ENCODE measurements around the gene PLCB4. TPM values are rescaled to one million over a fixed set of nuclear protein-coding genes. Genes with fewer than 3 reads are reported as not detected.

The PLCB4 gene
- polyA plus RNA-seq, 3 donors = not detected

DNA sequence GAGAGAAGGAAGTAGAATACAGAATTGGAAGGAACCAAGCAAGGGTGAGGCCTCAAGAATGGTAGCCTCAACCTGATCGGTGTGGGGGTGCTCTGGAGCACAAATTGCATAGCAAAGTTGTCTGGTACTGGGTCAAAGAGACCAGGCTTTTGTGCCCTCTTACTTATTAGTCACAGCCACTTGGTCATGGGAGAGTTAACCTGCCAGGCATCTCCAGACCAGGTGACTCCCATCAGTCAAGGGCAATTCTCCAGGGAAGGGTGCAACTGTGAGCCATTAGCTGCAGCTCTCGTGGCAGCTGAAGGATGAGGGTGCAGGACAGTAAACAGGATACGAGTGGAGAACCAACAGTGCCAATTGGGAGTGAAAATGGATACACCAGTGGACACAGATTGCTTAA lies 47.7 kb upstream of the PLCB4 start:
- no peak overlapping the region for H3K4me3 Mint-ChIP-seq

GRCh38 chr20:9021699-9022098 lies 47.2 kb upstream of the PLCB4 start:
- Mint-ChIP-seq H3K4me1 (no peaks in the 10 kb centered on the region), H3K9me3 (peaks cover 0 to 1% (median 0%) of the 10 kb centered on the region in 7 donors), H3K36me3 (no peaks in the 10 kb centered on the region), H3K27ac (no peak overlapping the region), H3K27me3 (ENCODE audit: low read depth in 3 of 3) (peaks cover 0 to 1% (median 1%) of the 10 kb centered on the region in 3 donors), H3K4me3 (no peak overlapping the region)
- H3K36me3 ChIP-seq (replicated peaks in 1 of 2; ENCODE audit: control insufficient read depth in 1 of 2, insufficient read depth in 2 of 2, low read length in 2 of 2) = no peaks in the 10 kb centered on the region
- no peaks in the 10 kb centered on the region for H3K9me3 ChIP-seq (replicated peaks in 1 of 2; ENCODE audit: control insufficient read depth in 1 of 2, insufficient read depth in 1 of 2, low read length in 2 of 2)
- no peak overlapping the region for H3K9ac ChIP-seq (ENCODE audit: insufficient read depth, low read length, poor library complexity, severe bottlenecking)
- H4K20me1 ChIP-seq (ENCODE audit: insufficient read depth, low read length) = no peaks in the 10 kb centered on the region
- H3K4me2 ChIP-seq (replicated peaks; ENCODE audit: extremely low read depth, low read length, poor library complexity, severe bottlenecking) = no peak overlapping the region
- no peak overlapping the region for H3K4me3 ChIP-seq (replicated peaks in 1 of 3; ENCODE audit: low read depth in 2 of 3, low read length in 3 of 3)
- H3K79me2 ChIP-seq (ENCODE audit: insufficient read depth, low read length) = no peaks in the 10 kb centered on the region
- no peak for DNase-seq
- no peaks in the 10 kb centered on the region for H3K27me3 ChIP-seq (ENCODE audit: control insufficient read depth in 2 of 2, insufficient read depth in 2 of 2, low read length in 2 of 2)
- intact Hi-C loops (cut with micrococcal nuclease) = no loop called here
- 88% methylated on average over 2 of the region's 2 CpGs for WGBS (ENCODE audit: insufficient coverage)
- no peak overlapping the region for H3K27ac ChIP-seq (ENCODE audit: low read depth in 1 of 2, low read length in 2 of 2)
- no peak overlapping the region for H2AFZ ChIP-seq (ENCODE audit: insufficient read depth, low read depth, low read length, poor library complexity, severe bottlenecking)
- TF ChIP-seq, protein P1, sequence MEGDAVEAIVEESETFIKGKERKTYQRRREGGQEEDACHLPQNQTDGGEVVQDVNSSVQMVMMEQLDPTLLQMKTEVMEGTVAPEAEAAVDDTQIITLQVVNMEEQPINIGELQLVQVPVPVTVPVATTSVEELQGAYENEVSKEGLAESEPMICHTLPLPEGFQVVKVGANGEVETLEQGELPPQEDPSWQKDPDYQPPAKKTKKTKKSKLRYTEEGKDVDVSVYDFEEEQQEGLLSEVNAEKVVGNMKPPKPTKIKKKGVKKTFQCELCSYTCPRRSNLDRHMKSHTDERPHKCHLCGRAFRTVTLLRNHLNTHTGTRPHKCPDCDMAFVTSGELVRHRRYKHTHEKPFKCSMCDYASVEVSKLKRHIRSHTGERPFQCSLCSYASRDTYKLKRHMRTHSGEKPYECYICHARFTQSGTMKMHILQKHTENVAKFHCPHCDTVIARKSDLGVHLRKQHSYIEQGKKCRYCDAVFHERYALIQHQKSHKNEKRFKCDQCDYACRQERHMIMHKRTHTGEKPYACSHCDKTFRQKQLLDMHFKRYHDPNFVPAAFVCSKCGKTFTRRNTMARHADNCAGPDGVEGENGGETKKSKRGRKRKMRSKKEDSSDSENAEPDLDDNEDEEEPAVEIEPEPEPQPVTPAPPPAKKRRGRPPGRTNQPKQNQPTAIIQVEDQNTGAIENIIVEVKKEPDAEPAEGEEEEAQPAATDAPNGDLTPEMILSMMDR (IDR thresholded peaks at IDR 0.05) = no peak
- H3K4me1 ChIP-seq (ENCODE audit: control insufficient read depth in 1 of 2, insufficient read depth in 2 of 2, low read length in 2 of 2) = no peaks in the 10 kb centered on the region

More for the DNA sequence above, 47.7 kb upstream of the PLCB4 start:
- Histone ChIP-seq H3K27me3 (ENCODE audit: control insufficient read depth in 2 of 2, insufficient read depth in 2 of 2, low read length in 2 of 2) (no peaks in the 10 kb centered on the region), H3K4me3 (replicated peaks in 1 of 3; ENCODE audit: low read depth in 2 of 3, low read length in 3 of 3) (no peak overlapping the region), H3K79me2 (ENCODE audit: insufficient read depth, low read length) (no peaks in the 10 kb centered on the region), H3K4me1 (ENCODE audit: control insufficient read depth in 1 of 2, insufficient read depth in 2 of 2, low read length in 2 of 2) (no peaks in the 10 kb centered on the region), H3K9ac (ENCODE audit: insufficient read depth, low read length, poor library complexity, severe bottlenecking) (no peak overlapping the region), H4K20me1 (ENCODE audit: insufficient read depth, low read length) (no peaks in the 10 kb centered on the region), H3K4me2 (replicated peaks; ENCODE audit: extremely low read depth, low read length, poor library complexity, severe bottlenecking) (no peak overlapping the region), H2AFZ (ENCODE audit: insufficient read depth, low read depth, low read length, poor library complexity, severe bottlenecking) (no peak overlapping the region), H3K9me3 (replicated peaks in 1 of 2; ENCODE audit: control insufficient read depth in 1 of 2, insufficient read depth in 1 of 2, low read length in 2 of 2) (no peaks in the 10 kb centered on the region), H3K36me3 (replicated peaks in 1 of 2; ENCODE audit: control insufficient read depth in 1 of 2, insufficient read depth in 2 of 2, low read length in 2 of 2) (no peaks in the 10 kb centered on the region), H3K27ac (ENCODE audit: low read depth in 1 of 2, low read length in 2 of 2) (no peak overlapping the region)
- no peaks in the 10 kb centered on the region for H3K4me1 Mint-ChIP-seq
- WGBS (ENCODE audit: insufficient coverage) = 100% methylated on average over 2 of the region's 3 CpGs
- peaks cover 0 to 1% (median 0%) of the 10 kb centered on the region in 7 donors for H3K9me3 Mint-ChIP-seq
- no peaks in the 10 kb centered on the region for H3K36me3 Mint-ChIP-seq
- TF ChIP-seq, protein P1 (IDR thresholded peaks at IDR 0.05) = no peak
- intact Hi-C loops (cut with micrococcal nuclease) = no loop called here
- DNase-seq = no peak
- no peak overlapping the region for H3K27ac Mint-ChIP-seq
- H3K27me3 Mint-ChIP-seq (ENCODE audit: low read depth in 3 of 3) = peaks cover 0 to 1% (median 0%) of the 10 kb centered on the region in 3 donors

Measured in CD14-positive monocyte (primary cell).